GM21717 (cell line): ENCODE data around the gene PEX12.
"Not testable (repeated sequence)": the region's sequence is repeated elsewhere in the genome, so short reads cannot be mapped to it uniquely, and the experiment has no call there.

Experiments
- ATAC-seq: cut with Tn5 transposase; IDR thresholded peaks from one replicate; pipeline ENCODE4 v1.9.1; 2021; ENCODE audit warnings: mild to moderate bottlenecking, moderate library complexity; ENCODE audit not compliant: unreplicated experiment

PEX12 gene

GRCh38 chr17:35537601-35538141 lies 40.7 kb downstream of the PEX12 start, which contains the start of gene SLFN12L:
SLFN12L (minus strand) TSS chr17:35537678; CDS start chr17:35522364, 15,314 bp downstream.
- ATAC-seq, result no peak

- ATAC-seq, result no peak
These were observed 41.7 kb downstream of the PEX12 start for GRCh38 chr17:35536664-35537171.

- not testable (repeated sequence) for ATAC-seq
These were observed 43.0 kb downstream of the PEX12 start for GRCh38 chr17:35535406-35535805.

GRCh38 chr17:35534576-35535093 lies 43.7 kb downstream of the PEX12 start:
- ATAC-seq, result no peak

DNA sequence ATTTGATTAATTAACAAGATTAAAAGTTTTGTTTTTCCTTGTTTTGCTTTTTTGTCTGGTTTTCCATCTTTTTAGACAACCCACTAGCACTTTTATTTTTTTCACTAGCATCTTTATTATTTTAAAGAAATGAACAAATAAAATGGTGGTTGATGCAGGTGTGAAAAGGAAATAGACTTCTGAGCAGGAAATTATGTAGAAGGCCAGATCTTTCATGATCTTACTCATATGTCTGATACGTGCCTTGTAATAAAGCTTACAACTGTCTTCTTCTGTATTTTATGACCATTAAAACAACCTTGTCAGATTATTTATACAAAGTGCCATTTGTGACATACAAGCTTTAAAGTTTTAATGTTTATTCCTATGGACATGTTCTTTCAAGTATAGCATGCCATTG lies 47.2 kb downstream of the PEX12 start:
- ATAC-seq, result no peak

DNA sequence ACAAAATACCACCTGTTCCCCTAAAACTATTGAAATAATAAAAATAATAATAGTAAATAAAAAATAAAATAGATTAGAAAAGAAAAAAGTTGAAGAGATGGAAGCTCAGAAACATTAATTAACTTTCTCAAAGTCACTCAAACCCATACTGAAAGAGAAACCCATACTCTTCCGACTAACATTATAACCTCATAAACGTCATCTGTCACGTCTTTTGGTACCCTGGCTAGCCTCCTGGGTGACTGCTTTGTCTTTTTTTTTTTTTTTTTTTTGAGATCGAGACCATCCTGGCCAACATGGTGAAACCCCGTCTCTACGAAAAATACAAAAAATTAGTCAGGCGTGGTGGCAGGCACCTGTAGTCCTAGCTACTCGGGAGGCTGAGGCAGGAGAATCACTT lies 48.5 kb downstream of the PEX12 start:
- ATAC-seq, result no peak

DNA sequence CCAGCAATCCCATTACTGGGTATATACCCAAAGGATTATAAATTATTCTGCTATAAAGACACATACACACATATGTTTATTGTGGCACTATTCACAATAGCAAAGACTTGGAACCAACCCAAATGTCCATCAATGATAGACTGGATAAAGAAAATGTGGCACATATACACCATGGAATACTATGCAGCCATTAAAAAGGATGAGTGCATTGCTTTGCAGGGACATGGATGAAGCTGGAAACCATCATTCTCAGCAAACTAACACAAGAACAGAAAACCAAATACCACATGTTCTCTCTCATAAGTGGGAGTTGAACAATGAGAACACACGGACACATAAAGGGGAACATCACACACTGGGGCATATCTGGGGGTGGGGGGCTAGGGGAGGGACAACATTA lies 49.0 kb downstream of the PEX12 start:
- not testable (repeated sequence) for ATAC-seq
